ENCODE measurements around the gene TRIM41. TPM values are rescaled to one million over a fixed set of nuclear protein-coding genes. Genes with fewer than 3 reads are reported as not detected.

Gene TRIM41
- total and polyA plus RNA-seq, 9 of the 15 experiments (the other 6 are each of a cell fraction or from before 2014, with no cell fraction given) = 1.8 to 47.6 (median 20.9) TPM

- TF ChIP-seq POLR2AphosphoS5 (IDR thresholded peaks at IDR 0.05; ENCODE audit: control insufficient read depth, insufficient read depth, low read depth, low read length) = peak; percentile 68; the same call in 1 of the 2 replicates
- no peak for TF ChIP-seq MCM5 (IDR thresholded peaks at IDR 0.05; ENCODE audit: low read depth)
- no peak for TF ChIP-seq ZNF217 (CRISPR knock-in tag; IDR thresholded peaks at IDR 0.05)
- no peak for TF ChIP-seq DEAF1 (CRISPR knock-in tag; IDR thresholded peaks at IDR 0.05)
- TF ChIP-seq ZNF311 (CRISPR knock-in tag; IDR thresholded peaks at IDR 0.05) = no peak
- TF ChIP-seq HOMEZ (CRISPR knock-in tag; IDR thresholded peaks at IDR 0.05) = 0 out of 2 replicates have a peak, but pooled peaks have one; percentile 46
- peak; percentile 68 for TF ChIP-seq JUND (IDR thresholded peaks at IDR 0.05; ENCODE audit: borderline replicate concordance, low read depth, low read length)
- TF ChIP-seq JUND (tag; IDR thresholded peaks at IDR 0.05; ENCODE audit: borderline replicate concordance, low read depth, low read length) = no peak
- no peak for TF ChIP-seq MEIS2 (IDR thresholded peaks at IDR 0.05; ENCODE audit: partially characterized antibody)
- peak; percentile 76 for TF ChIP-seq POLR2A (conservative IDR thresholded peaks at IDR 0.05)
- TF ChIP-seq BDP1 (IDR thresholded peaks at IDR 0.05; ENCODE audit: insufficient read depth, insufficient read length) = no peak
- no peak for TF ChIP-seq GTF2A2 (tag; IDR thresholded peaks at IDR 0.05)
- TF ChIP-seq SETDB1 (IDR thresholded peaks at IDR 0.05; ENCODE audit: low read length) = no peak
- no peak for TF ChIP-seq CBX5 (IDR thresholded peaks at IDR 0.05; ENCODE audit: borderline replicate concordance, low read depth)
- TF ChIP-seq THAP7 (CRISPR knock-in tag; IDR thresholded peaks at IDR 0.05) = no peak
- TF ChIP-seq XRCC4 (IDR thresholded peaks at IDR 0.05; ENCODE audit: extremely low read depth, insufficient read depth, insufficient read length) = no peak
- TF ChIP-seq ZFP1 (CRISPR knock-in tag; IDR thresholded peaks at IDR 0.05) = no peak
- TF ChIP-seq HCFC1 (IDR thresholded peaks at IDR 0.05; ENCODE audit: low read depth, low read length) = peak; percentile 85
- TF ChIP-seq ATF2 (CRISPR knock-in tag; IDR thresholded peaks at IDR 0.05) = 0 out of 2 replicates have a peak, but pooled peaks have one; percentile 13
- TF ChIP-seq LEF1 (IDR thresholded peaks at IDR 0.05) = no peak
- no peak for TF ChIP-seq BRF1 (IDR thresholded peaks at IDR 0.05; ENCODE audit: borderline replicate concordance, extremely low read depth, insufficient read length)
- TF ChIP-seq KDM2B (CRISPR knock-in tag; IDR thresholded peaks at IDR 0.05) = no peak
- no peak for TF ChIP-seq ZNF274 (IDR thresholded peaks at IDR 0.05; ENCODE audit: borderline replicate concordance, low read depth, low read length)
- TF ChIP-seq TBP (optimal IDR thresholded peaks at IDR 0.05; ENCODE audit: low read depth, low read length) = peak; percentile 89
- TF ChIP-seq SMARCA5 (IDR thresholded peaks at IDR 0.05) = no peak
- peak; percentile 62; the same call in 1 of the 2 replicates for TF ChIP-seq DIDO1 (tag; IDR thresholded peaks at IDR 0.05; ENCODE audit: low read depth)
These were observed 37.7 kb downstream of the TRIM41 start, which contains the start of gene TRIM52 (continued) for GRCh38 chr5:181260720-181261319.

All from K562 (cell line).